Measurements from ENCODE around the gene ZNRF4. TPM values are rescaled to one million over a fixed set of nuclear protein-coding genes. Genes with fewer than 3 reads are reported as not detected.

Gene ZNRF4
- total RNA-seq, 1 donor from 2014 or later, result not detected

- ATAC-seq, result no peak
- no peak for DNase-seq (ENCODE audit: low spot score)
Observed at GRCh38 chr19:5498830-5499550, 43.8 kb downstream of the ZNRF4 start.

- ATAC-seq (no peak), DNase-seq (ENCODE audit: low spot score) (no peak)
Observed at GRCh38 chr19:5501907-5502306, 46.7 kb downstream of the ZNRF4 start.

GRCh38 chr19:5503598-5503997 is 48.4 kb downstream of the ZNRF4 start:
- DNase-seq (ENCODE audit: low spot score), result no peak
- ATAC-seq, result no peak

- ATAC-seq (no peak), DNase-seq (ENCODE audit: low spot score) (no peak)
Observed at GRCh38 chr19:5504114-5504513, 48.9 kb downstream of the ZNRF4 start.

Other genes with a start within 250 kb of the ZNRF4 start
- gene PTPRS, start 114.6 kb upstream of the ZNRF4 start, total RNA-seq, result 7.3 TPM
- not detected for gene TINCR, start 112.5 kb downstream of the ZNRF4 start, total RNA-seq
- gene SAFB2, start 167.4 kb downstream of the ZNRF4 start, total RNA-seq, result 49.4 TPM
- 48.6 TPM for gene SAFB, start 167.7 kb downstream of the ZNRF4 start, total RNA-seq
- gene MICOS13, start 225.1 kb downstream of the ZNRF4 start, total RNA-seq, result 38.4 TPM
- 4.1 TPM for gene HSD11B1L, start 225.6 kb downstream of the ZNRF4 start, total RNA-seq
- 241 TPM for gene RPL36, start 234.9 kb downstream of the ZNRF4 start, total RNA-seq

Measured in left lobe of liver (tissue), 2 donors.